SK-N-SH treated with all-trans-retinoic acid at 6 μM for 48 hours (cell line): ENCODE data around the gene VWA5B1.

Source experiments
- ATAC-seq: fragments of 200-7000 bp; cut with Tn5 transposase; 3 replicates; pipeline ENCODE4 v1.9.1; 2020; ENCODE audit warnings: mild to moderate bottlenecking, moderate library complexity
- ARNTL ChIP-seq: fragments of 450-650 bp; formaldehyde crosslinking; IDR thresholded peaks from 2 replicates; pipeline ENCODE4 v1.5.0; 2020; ENCODE audit warnings: low read depth, mild to moderate bottlenecking, moderate library complexity, borderline replicate concordance
- BACH2 ChIP-seq: fragments of 250-450 bp; sonication (Bioruptor Pico); IDR thresholded peaks from 2 replicates; pipeline ENCODE4 v1.9.0; 2021; ENCODE audit warnings: mild to moderate bottlenecking, borderline replicate concordance
- CREB5 ChIP-seq: fragments of 250-450 bp; sonication (Bioruptor Pico); IDR thresholded peaks from 2 replicates; pipeline ENCODE4 v1.5.1; 2020; ENCODE audit warnings: low read depth, mild to moderate bottlenecking, moderate library complexity
- CSDC2 ChIP-seq: fragments of 250-450 bp; sonication (Bioruptor Pico); IDR thresholded peaks from 2 replicates; pipeline ENCODE4 v1.5.0; 2020; ENCODE audit warnings: mild to moderate bottlenecking, moderate library complexity
- CSRNP3 ChIP-seq: fragments of 250-450 bp; sonication (Bioruptor Pico); IDR thresholded peaks from 2 replicates; pipeline ENCODE4 v1.5.1; 2021; ENCODE audit warnings: mild to moderate bottlenecking, moderate library complexity
- ESRRG ChIP-seq: fragments of 250-450 bp; sonication (Bioruptor Pico); IDR thresholded peaks from 2 replicates; pipeline ENCODE4 v1.6.1; 2021; ENCODE audit warnings: mild to moderate bottlenecking
- GLIS3 ChIP-seq: fragments of 250-450 bp; sonication (Bioruptor Pico); IDR thresholded peaks from 2 replicates; pipeline ENCODE4 v1.5.0; 2020; ENCODE audit warnings: mild to moderate bottlenecking, moderate library complexity
- ISL1 ChIP-seq: fragments of 250-450 bp; sonication (Bioruptor Pico); IDR thresholded peaks from 2 replicates; pipeline ENCODE4 v2.1.2; 2022; ENCODE audit warnings: mild to moderate bottlenecking, moderate library complexity
- OSR1 ChIP-seq: fragments of 250-450 bp; sonication (Bioruptor Pico); IDR thresholded peaks from 2 replicates; pipeline ENCODE4 v1.8.0; 2022; ENCODE audit warnings: moderate library complexity, mild to moderate bottlenecking, inconsistent platforms
- POU6F1 ChIP-seq: fragments of 250-450 bp; sonication (Bioruptor Pico); IDR thresholded peaks from 2 replicates; pipeline ENCODE4 v1.8.0; 2021; ENCODE audit warnings: low read depth, mild to moderate bottlenecking, moderate library complexity, borderline replicate concordance
- PPARA ChIP-seq: fragments of 250-450 bp; sonication (Bioruptor Pico); IDR thresholded peaks from 2 replicates; pipeline ENCODE4 v1.5.0; 2020; ENCODE audit warnings: mild to moderate bottlenecking, borderline replicate concordance
- SNAI2 ChIP-seq: fragments of 250-450 bp; sonication (Bioruptor Pico); IDR thresholded peaks from 2 replicates; pipeline ENCODE4 v1.5.0; 2020; ENCODE audit warnings: mild to moderate bottlenecking, moderate library complexity
- TCF4 ChIP-seq: fragments of 250-450 bp; sonication (Bioruptor Pico); IDR thresholded peaks from 2 replicates; pipeline ENCODE4 v1.8.0; 2021; ENCODE audit warnings: mild to moderate bottlenecking, moderate library complexity, borderline replicate concordance
- TOX ChIP-seq: fragments of 250-450 bp; sonication (Bioruptor Pico); IDR thresholded peaks from 2 replicates; pipeline ENCODE4 v1.8.0; 2021; ENCODE audit warnings: mild to moderate bottlenecking, moderate library complexity, borderline replicate concordance
- TSHZ2 ChIP-seq: fragments of 250-450 bp; sonication (Bioruptor Pico); IDR thresholded peaks from 2 replicates; pipeline ENCODE4 v1.5.0; 2020; ENCODE audit warnings: mild to moderate bottlenecking, moderate library complexity
- ZC3H10 ChIP-seq: fragments of 250-450 bp; sonication (Bioruptor Pico); IDR thresholded peaks from 2 replicates; pipeline ENCODE4 v1.5.1; 2021; ENCODE audit warnings: mild to moderate bottlenecking, moderate library complexity
- ZFP30 ChIP-seq: fragments of 450-650 bp; formaldehyde crosslinking; IDR thresholded peaks from 2 replicates; pipeline ENCODE4 v1.5.0; 2022; ENCODE audit warnings: mild to moderate bottlenecking, moderate library complexity
- ZNF70 ChIP-seq: fragments of 450-650 bp; formaldehyde crosslinking; IDR thresholded peaks from 2 replicates; pipeline ENCODE4 v1.5.0; 2020; ENCODE audit warnings: mild to moderate bottlenecking, moderate library complexity
- ZNF8 ChIP-seq: fragments of 450-650 bp; formaldehyde crosslinking; IDR thresholded peaks from 2 replicates; pipeline ENCODE4 v1.5.0; 2020; ENCODE audit warnings: mild to moderate bottlenecking, moderate library complexity

The VWA5B1 gene

GRCh38 chr1:20337581-20337980 is 46.9 kb downstream of the VWA5B1 start:
- ATAC-seq = no peak

GRCh38 chr1:20339811-20340457 is 49.3 kb downstream of the VWA5B1 start:
- ATAC-seq = no peak
- TF ChIP-seq ZNF8 (CRISPR knock-in tag) (no peak), ZC3H10 (CRISPR knock-in tag) (no peak), ZNF70 (CRISPR knock-in tag) (no peak), CREB5 (CRISPR knock-in tag) (no peak), OSR1 (no peak), TSHZ2 (CRISPR knock-in tag) (no peak), CSRNP3 (no peak), ZFP30 (CRISPR knock-in tag) (no peak), ARNTL (CRISPR knock-in tag) (no peak), ISL1 (CRISPR knock-in tag) (no peak), BACH2 (no peak)

More at GRCh38 chr1:20337581-20337980, 46.9 kb downstream of the VWA5B1 start:
- no peak for TF ChIP-seq GLIS3 (CRISPR knock-in tag)
- TF ChIP-seq TOX (CRISPR knock-in tag) = no peak
- TF ChIP-seq ARNTL (CRISPR knock-in tag) = no peak
- no peak for TF ChIP-seq ZNF8 (CRISPR knock-in tag)
- TF ChIP-seq POU6F1 = no peak
- TF ChIP-seq BACH2 = no peak
- no peak for TF ChIP-seq ISL1 (CRISPR knock-in tag)
- TF ChIP-seq OSR1 = no peak
- no peak for TF ChIP-seq SNAI2
- no peak for TF ChIP-seq ZC3H10 (CRISPR knock-in tag)
- TF ChIP-seq ESRRG (CRISPR knock-in tag) = no peak
- TF ChIP-seq TCF4 (CRISPR knock-in tag) = no peak

- TF ChIP-seq BACH2 (no peak), POU6F1 (no peak), CSDC2 (CRISPR knock-in tag) (no peak), PPARA (CRISPR knock-in tag) (no peak), ZNF70 (CRISPR knock-in tag) (no peak), ZNF8 (CRISPR knock-in tag) (no peak), SNAI2 (no peak), TSHZ2 (CRISPR knock-in tag) (no peak), ARNTL (CRISPR knock-in tag) (no peak), ZFP30 (CRISPR knock-in tag) (no peak)
- ATAC-seq = no peak; the same call in 2 of the 3 replicates
Measured at GRCh38 chr1:20342294-20343148, 51.8 kb downstream of the VWA5B1 start.
